ENCODE measurements around the gene KIF19.

DNA sequence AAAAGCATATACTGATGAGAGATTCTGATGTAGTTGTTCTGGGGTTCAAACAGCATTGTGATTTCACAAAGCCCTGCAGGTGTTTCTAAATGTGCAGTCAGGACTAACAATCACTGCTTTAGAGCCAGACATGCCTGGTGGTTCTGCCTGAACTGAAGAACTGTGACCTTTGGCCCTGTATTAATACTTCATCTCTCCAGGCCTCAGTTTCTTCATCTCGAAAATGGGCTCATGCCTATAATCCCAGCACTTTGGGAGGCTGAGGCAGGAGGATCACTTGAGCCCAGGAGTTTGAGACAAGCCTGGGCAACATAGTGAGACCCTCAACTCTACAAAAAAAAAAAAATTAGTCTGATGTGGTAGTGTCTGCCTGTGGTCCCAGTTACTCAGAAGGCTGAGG lies 48.1 kb upstream of the KIF19 start:
- TF ChIP-seq, protein P1, sequence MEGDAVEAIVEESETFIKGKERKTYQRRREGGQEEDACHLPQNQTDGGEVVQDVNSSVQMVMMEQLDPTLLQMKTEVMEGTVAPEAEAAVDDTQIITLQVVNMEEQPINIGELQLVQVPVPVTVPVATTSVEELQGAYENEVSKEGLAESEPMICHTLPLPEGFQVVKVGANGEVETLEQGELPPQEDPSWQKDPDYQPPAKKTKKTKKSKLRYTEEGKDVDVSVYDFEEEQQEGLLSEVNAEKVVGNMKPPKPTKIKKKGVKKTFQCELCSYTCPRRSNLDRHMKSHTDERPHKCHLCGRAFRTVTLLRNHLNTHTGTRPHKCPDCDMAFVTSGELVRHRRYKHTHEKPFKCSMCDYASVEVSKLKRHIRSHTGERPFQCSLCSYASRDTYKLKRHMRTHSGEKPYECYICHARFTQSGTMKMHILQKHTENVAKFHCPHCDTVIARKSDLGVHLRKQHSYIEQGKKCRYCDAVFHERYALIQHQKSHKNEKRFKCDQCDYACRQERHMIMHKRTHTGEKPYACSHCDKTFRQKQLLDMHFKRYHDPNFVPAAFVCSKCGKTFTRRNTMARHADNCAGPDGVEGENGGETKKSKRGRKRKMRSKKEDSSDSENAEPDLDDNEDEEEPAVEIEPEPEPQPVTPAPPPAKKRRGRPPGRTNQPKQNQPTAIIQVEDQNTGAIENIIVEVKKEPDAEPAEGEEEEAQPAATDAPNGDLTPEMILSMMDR (IDR thresholded peaks at IDR 0.05; ENCODE audit: low read length), result no peak
- no peak for TF ChIP-seq EZH2 (optimal IDR thresholded peaks at IDR 0.05; ENCODE audit: low read depth, low read length)

All from MM.1S (cell line).